PC-3 (cell line): ENCODE measurements around the gene FAM120AOS.

Experiments
- CTCF ChIP-seq: fragments of 300-600 bp; sonication (generic); conservative IDR thresholded peaks from 2 replicates; pipeline ENCODE4 v1.5.1; 2017; ENCODE audit warnings: antibody characterized with exemption, low read depth, mild to moderate bottlenecking, low read length
- EZH2 ChIP-seq: fragments of 300-600 bp; sonication (generic); IDR thresholded peaks from one replicate; pipeline ENCODE4 v1.6.1; 2017; ENCODE audit warnings: antibody characterized with exemption, mild to moderate bottlenecking, low read length; ENCODE audit not compliant: unreplicated experiment

GRCh38 chr9:93431539-93432105 lies 21.8 kb downstream of the FAM120AOS start:
- no peak for TF ChIP-seq CTCF
- no peak for TF ChIP-seq EZH2
